ENCODE data around the gene MORN1. TPM values are rescaled to one million over a fixed set of nuclear protein-coding genes. Genes with fewer than 3 reads are reported as not detected.
A peak's percentile ranks its signal among the peaks of the same experiment; 100 is the strongest.

Gene MORN1
- total and polyA plus RNA-seq, 8 donors: 2.6 to 18.1 (median 5.7) TPM

DNA sequence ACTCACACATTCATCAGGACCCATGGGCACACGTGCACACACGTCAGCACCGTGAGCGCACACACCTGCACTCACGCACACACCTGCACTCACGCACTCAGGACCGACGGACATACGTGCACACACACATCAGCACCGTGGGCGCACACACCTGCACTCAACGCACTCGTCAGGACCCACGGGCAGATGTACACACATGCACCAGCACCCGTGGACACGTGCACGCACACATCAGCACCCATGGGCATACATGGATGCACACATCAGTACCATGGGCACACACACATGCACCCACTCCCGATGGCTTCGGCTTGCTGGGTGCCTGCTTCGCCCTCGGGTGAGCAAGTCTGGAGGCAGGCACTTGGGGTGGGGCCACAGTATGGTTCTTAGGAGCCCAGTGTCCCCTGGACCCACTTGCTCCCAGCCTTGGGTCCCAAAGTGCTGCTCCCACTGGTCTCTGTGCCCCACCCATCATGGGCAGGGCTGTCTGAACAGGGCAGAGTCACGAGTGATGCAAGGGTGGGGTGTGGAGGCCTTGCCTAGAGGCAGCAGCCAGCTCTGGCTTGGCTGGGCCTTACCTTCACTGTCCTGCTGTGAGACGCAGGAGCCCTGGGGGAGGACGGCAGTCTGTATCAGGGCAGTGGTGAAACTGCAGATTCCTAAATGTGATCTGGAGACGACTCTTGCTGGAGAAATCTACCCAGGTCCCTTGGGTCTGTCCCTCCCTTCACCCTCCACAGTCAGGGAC is 113.4 kb downstream of the MORN1 start:
- intact Hi-C loops (cut with DNase I; ENCODE audit: low total_unique reads): no loop called here
- peak overlapping the region in 4 of 5 donors; percentile 49 to 77 (median 66) for H3K27ac ChIP-seq
- no peaks in the 10 kb centered on the region for H3K27me3 ChIP-seq
- WGBS, 5 donors: 86 to 93% (median 92%) methylated on average over 19 to 25 of the region's 25 CpGs
- H3K4me1 ChIP-seq: peaks cover 65 to 79% (median 74%) of the 10 kb centered on the region in 4 donors
- TF ChIP-seq CTCF (IDR thresholded peaks at IDR 0.05): no peak
- TF ChIP-seq EP300 (IDR thresholded peaks at IDR 0.05): no peak
- no peak for TF ChIP-seq POLR2AphosphoS5 (IDR thresholded peaks at IDR 0.05)
- no peak for TF ChIP-seq POLR2A (IDR thresholded peaks at IDR 0.05)
- DNase-seq: no peak
- no peaks in the 10 kb centered on the region for H3K9me3 ChIP-seq
- H3K4me3 ChIP-seq: no peak overlapping the region
- peaks cover 0 to 5% (median 2%) of the 10 kb centered on the region in 4 donors for H3K36me3 ChIP-seq

- Histone ChIP-seq H3K27me3 (no peaks in the 10 kb centered on the region), H3K9me3 (no peaks in the 10 kb centered on the region), H3K4me1 (peaks cover 74 to 83% (median 82%) of the 10 kb centered on the region in 4 donors), H3K4me3 (no peak overlapping the region), H3K27ac (peak overlapping the region in 3 of 5 donors; percentile 59 to 75 (median 72)), H3K36me3 (peaks cover 0 to 5% (median 2%) of the 10 kb centered on the region in 4 donors)
- 66 to 81% (median 76%) methylated on average over 11 to 12 of the region's 12 CpGs for WGBS, 5 donors
- TF ChIP-seq POLR2AphosphoS5 (IDR thresholded peaks at IDR 0.05) (no peak), POLR2A (IDR thresholded peaks at IDR 0.05) (no peak), CTCF (IDR thresholded peaks at IDR 0.05) (no peak), EP300 (IDR thresholded peaks at IDR 0.05) (no peak)
- intact Hi-C loops (cut with DNase I; ENCODE audit: low total_unique reads): no loop called here
- DNase-seq: no peak
These were observed 114.4 kb downstream of the MORN1 start for GRCh38 chr1:2276803-2277580.

GRCh38 chr1:2275796-2276536 is 115.4 kb downstream of the MORN1 start:
- WGBS, 5 donors: 19 to 28% (median 26%) methylated on average over 12 to 14 of the region's 14 CpGs
- peak in 1 of 2 donors; percentile 77 for DNase-seq
- H3K9me3 ChIP-seq: no peaks in the 10 kb centered on the region
- TF ChIP-seq CTCF (IDR thresholded peaks at IDR 0.05) (peak in 1 of 7 experiments; percentile 8), POLR2A (IDR thresholded peaks at IDR 0.05) (no peak), EP300 (IDR thresholded peaks at IDR 0.05) (no peak), POLR2AphosphoS5 (IDR thresholded peaks at IDR 0.05) (no peak)
- peaks cover 0 to 5% (median 2%) of the 10 kb centered on the region in 4 donors for H3K36me3 ChIP-seq
- no peaks in the 10 kb centered on the region for H3K27me3 ChIP-seq
- peaks cover 84 to 94% (median 92%) of the 10 kb centered on the region in 4 donors for H3K4me1 ChIP-seq
- intact Hi-C loops (cut with DNase I; ENCODE audit: low total_unique reads): no loop called here
- H3K27ac ChIP-seq: peak overlapping the region; percentile 34 to 75 (median 63)
- H3K4me3 ChIP-seq: no peak overlapping the region
